Measurements from ENCODE around the gene RYR2.

RYR2 gene

DNA sequence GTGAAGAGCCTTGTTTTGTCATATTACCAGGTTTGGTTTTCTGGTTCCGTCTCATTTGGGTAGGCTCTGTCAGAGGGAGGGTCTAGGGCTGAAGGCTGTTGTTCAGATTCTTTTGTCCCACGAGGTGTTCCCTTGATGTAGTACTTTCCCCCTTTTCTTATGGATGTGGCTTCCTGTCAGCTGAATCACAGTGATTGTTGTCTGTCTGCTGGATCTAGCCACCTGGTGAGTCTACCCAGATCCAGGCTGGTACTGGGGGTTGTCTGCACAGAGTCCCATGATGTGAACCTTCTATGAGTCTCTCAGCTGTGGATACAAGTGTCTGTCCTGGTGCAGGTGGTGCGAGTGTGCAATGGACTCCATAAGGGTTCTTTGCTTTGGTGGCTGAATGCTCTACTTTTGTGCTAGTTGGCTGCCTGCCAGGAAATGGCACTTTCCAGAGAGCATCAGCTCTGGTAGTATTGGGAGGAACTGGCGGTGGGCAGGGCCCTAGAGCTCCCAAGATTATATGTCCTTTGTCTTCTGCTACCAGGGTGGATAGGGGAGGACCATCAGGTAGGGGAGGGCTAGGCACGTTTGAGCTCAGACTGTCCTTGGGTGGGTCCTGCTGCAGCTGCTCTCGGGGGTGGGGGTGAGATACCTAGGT, 246.0 kb downstream of the RYR2 start:
- TF ChIP-seq POLR2AphosphoS5 (IDR thresholded peaks at IDR 0.05; ENCODE audit: low read depth, low read length) (no peak), TAF1 (IDR thresholded peaks at IDR 0.05; ENCODE audit: borderline replicate concordance, low read depth, low read length) (no peak), POLR2A (IDR thresholded peaks at IDR 0.05; ENCODE audit: low read depth, low read length) (no peak)
- DNase-seq (ENCODE audit: insufficient read length) = no peak
- FAIRE-seq = no peak

DNA sequence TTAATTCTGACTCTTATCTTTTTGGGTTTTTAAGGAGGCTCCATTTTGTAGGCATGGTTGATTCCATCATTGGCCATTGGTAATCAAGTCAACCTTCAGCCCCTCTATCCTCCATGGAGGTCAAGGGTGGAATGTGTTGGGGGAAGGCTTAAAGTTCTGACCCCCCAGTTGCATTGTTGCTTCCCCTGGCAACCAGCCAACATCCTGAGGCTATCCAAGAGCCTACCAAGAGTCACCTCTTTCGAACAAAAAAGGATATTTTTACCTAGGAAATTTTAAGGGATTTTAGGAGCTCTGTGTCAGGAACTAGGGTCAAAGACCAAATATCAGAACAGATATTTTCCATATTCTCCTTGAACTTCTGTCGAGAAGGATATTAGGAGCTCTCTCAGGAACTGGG, 251.8 kb downstream of the RYR2 start:
- DNase-seq (ENCODE audit: insufficient read length) = no peak
- TF ChIP-seq POLR2A (IDR thresholded peaks at IDR 0.05; ENCODE audit: low read depth, low read length) (no peak), TAF1 (IDR thresholded peaks at IDR 0.05; ENCODE audit: borderline replicate concordance, low read depth, low read length) (no peak), POLR2AphosphoS5 (IDR thresholded peaks at IDR 0.05; ENCODE audit: low read depth, low read length) (no peak)
- no peak for FAIRE-seq

DNA sequence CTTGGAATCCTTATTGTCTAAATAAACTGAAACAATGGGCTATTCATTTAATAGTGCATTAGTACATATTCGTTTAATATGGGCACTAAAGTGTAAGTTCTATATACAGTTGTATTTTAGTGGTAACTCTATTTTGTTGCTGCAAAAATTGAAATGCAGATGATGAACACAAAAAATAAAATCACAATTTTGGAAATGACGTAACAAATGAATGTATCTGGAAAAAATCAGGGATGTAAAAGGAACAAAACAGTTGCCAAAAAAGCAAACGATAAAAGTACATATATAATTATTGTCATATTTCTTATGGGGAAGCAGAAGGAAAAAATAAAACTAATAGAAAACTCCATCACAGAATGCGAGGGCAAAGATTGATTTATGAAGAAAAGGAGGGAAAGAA, 254.9 kb downstream of the RYR2 start:
- FAIRE-seq (no peak), DNase-seq (ENCODE audit: insufficient read length) (no peak)
- TF ChIP-seq POLR2A (IDR thresholded peaks at IDR 0.05; ENCODE audit: low read depth, low read length) (no peak), POLR2AphosphoS5 (IDR thresholded peaks at IDR 0.05; ENCODE audit: low read depth, low read length) (no peak), TAF1 (IDR thresholded peaks at IDR 0.05; ENCODE audit: borderline replicate concordance, low read depth, low read length) (no peak)

DNA sequence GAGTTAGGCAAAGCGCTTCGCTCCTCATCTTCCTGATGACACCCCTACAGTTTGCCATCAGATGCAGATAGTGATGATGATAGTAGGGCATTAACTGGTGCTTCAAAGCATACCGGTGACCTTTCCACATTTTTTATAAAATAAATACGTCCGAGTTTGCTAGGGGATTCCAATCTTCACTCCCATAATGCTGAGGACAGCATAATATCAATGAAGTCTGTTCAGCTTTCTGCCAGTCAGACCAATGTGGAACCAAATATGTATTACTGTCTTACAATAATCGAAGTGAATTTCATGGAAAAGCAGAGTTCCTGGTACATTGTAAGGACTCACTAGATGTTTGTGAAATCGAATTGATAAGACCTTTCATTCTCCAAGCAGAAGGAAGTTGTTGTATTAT, 258.7 kb downstream of the RYR2 start:
- no peak for FAIRE-seq
- no peak for DNase-seq (ENCODE audit: insufficient read length)
- TF ChIP-seq POLR2A (IDR thresholded peaks at IDR 0.05; ENCODE audit: low read depth, low read length) (no peak), TAF1 (IDR thresholded peaks at IDR 0.05; ENCODE audit: borderline replicate concordance, low read depth, low read length) (no peak), POLR2AphosphoS5 (IDR thresholded peaks at IDR 0.05; ENCODE audit: low read depth, low read length) (no peak)

DNA sequence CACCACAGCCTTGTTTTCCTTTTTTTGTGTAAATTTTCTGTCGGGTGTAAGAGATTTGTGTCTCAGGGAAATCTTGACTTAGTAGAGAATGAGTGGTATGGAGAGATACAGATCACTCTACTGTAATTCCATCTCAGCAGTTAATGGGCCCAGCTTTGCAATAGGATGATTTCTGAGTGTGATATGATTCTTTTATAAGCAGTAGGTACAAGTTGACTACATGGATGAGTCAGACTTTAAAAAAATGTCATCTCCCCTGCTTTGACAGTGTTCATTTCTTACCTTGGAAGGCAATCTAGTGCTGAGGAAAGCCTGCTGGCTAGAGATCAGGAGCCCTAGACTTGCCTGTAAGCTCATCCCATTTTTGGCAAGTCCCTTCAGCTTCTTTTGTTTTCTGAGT, 261.9 kb downstream of the RYR2 start:
- no peak for DNase-seq (ENCODE audit: insufficient read length)
- FAIRE-seq = no peak
- TF ChIP-seq TAF1 (IDR thresholded peaks at IDR 0.05; ENCODE audit: borderline replicate concordance, low read depth, low read length) (no peak), POLR2AphosphoS5 (IDR thresholded peaks at IDR 0.05; ENCODE audit: low read depth, low read length) (no peak), POLR2A (IDR thresholded peaks at IDR 0.05; ENCODE audit: low read depth, low read length) (no peak)

DNA sequence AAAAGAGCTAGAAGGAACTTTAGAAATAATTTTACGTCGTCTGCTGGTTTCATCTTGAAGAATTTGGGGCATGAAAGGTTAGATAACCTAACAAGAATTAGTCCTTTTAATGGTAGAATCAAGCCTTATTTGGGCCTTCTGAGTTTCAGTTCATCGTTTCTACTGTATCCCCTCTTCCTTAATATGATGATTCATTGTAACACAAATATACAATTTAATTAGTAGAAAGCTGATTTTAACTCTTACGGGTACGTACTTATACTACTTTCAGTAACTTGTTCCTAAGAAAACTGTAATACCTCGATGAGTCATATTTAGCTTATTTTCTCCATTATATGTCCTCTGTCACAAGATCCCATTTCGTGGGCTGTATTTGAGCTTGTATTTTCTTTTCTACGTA, 264.7 kb downstream of the RYR2 start:
- TF ChIP-seq POLR2A (IDR thresholded peaks at IDR 0.05; ENCODE audit: low read depth, low read length) = no peak
- DNase-seq (ENCODE audit: insufficient read length) (no peak), FAIRE-seq (no peak)

DNA sequence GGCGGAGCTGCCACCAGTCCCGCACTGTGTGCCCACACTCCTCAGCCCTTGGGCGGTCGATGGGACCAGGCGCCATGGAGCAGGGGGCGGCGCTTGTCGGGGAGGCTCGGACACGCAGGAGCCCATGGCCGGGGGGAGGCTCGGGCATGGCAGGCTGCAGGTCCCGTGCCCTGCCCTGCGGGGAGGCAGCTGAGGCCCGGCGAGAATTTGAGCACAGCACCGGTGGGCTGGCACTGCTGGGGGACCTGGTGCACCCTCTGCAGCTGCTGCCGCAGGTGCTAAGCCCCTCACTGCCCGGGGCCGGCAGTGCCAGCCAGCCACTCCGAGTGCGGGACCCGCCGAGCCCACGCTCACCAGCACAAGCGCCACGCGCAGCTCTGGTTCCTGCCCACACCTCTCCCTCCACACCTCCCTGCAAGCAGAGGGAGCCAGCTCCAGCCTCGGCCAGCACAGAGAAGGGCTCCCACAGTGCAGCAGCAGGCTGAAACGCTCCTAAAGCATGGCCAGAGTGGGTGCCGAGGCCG, 267.7 kb downstream of the RYR2 start:
- DNase-seq (ENCODE audit: insufficient read length) (no peak), FAIRE-seq (no peak)
- TF ChIP-seq POLR2AphosphoS5 (IDR thresholded peaks at IDR 0.05; ENCODE audit: low read depth, low read length) = no peak
- no peak for TF ChIP-seq POLR2A (IDR thresholded peaks at IDR 0.05; ENCODE audit: low read depth, low read length)
- no peak for TF ChIP-seq TAF1 (IDR thresholded peaks at IDR 0.05; ENCODE audit: borderline replicate concordance, low read depth, low read length)

DNA sequence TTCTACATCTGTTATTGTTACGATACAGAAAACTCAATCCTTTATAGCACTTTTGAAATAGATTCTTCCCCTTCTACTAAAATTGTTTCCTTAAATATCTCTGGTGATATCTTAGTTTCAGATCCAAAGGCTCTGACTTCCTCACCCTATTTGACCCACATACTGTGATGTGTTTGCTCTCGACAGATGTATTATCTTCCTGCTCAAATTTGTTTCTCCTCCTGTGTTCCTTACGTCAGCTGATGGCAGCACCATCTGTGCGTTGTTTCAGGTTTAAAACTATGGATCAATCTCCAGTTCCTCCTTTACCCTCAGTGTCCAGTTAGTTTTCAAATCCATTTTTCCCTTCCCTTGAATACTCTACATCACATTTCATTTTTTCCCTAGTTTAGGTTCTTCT, 274.4 kb downstream of the RYR2 start:
- TF ChIP-seq POLR2AphosphoS5 (IDR thresholded peaks at IDR 0.05; ENCODE audit: low read depth, low read length) (no peak), POLR2A (IDR thresholded peaks at IDR 0.05; ENCODE audit: low read depth, low read length) (no peak), TAF1 (IDR thresholded peaks at IDR 0.05; ENCODE audit: borderline replicate concordance, low read depth, low read length) (no peak)
- no peak for DNase-seq (ENCODE audit: insufficient read length)
- FAIRE-seq = no peak

DNA sequence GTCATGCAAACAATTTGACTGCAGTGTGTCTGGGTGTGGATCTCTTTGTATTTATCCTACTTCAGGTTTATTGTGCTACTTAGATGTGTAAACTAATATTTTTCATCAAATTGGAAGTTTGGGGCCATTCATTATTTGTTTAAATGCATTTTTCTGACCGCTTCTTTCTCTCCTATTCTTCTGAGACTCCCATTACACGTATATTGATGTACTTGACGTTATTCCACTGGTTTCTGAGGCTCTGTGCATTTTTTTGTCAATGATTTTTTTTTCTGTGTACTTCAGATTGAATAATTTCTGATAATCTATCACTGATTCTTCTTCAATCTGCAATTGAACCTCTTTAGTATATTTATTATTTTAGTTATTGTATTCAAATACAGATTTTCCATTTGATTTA, 276.8 kb downstream of the RYR2 start:
- FAIRE-seq (no peak), DNase-seq (ENCODE audit: insufficient read length) (no peak)
- TF ChIP-seq POLR2AphosphoS5 (IDR thresholded peaks at IDR 0.05; ENCODE audit: low read depth, low read length) (no peak), POLR2A (IDR thresholded peaks at IDR 0.05; ENCODE audit: low read depth, low read length) (no peak), TAF1 (IDR thresholded peaks at IDR 0.05; ENCODE audit: borderline replicate concordance, low read depth, low read length) (no peak)

DNA sequence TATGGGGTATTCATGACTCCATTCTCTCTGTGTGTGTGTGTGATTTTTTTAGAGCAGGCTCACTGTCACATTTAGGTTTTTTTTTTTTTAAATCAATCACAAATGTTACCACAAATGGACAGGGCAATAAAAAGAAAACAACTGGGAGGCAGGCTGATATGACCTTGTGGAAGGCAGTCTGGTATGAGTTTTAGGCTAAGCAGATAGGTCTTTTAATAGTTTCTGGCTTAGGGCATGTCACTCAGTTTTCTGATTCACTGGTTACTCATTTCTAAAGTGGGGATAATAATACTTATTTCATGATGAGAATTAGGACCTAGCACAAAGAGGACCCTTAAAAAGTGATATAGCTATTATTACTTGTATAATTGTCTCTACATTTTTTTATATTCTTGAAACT, 278.9 kb downstream of the RYR2 start:
- no peak for DNase-seq (ENCODE audit: insufficient read length)
- TF ChIP-seq POLR2A (IDR thresholded peaks at IDR 0.05; ENCODE audit: low read depth, low read length) = no peak
- TF ChIP-seq POLR2AphosphoS5 (IDR thresholded peaks at IDR 0.05; ENCODE audit: low read depth, low read length) = no peak
- no peak for TF ChIP-seq TAF1 (IDR thresholded peaks at IDR 0.05; ENCODE audit: borderline replicate concordance, low read depth, low read length)

DNA sequence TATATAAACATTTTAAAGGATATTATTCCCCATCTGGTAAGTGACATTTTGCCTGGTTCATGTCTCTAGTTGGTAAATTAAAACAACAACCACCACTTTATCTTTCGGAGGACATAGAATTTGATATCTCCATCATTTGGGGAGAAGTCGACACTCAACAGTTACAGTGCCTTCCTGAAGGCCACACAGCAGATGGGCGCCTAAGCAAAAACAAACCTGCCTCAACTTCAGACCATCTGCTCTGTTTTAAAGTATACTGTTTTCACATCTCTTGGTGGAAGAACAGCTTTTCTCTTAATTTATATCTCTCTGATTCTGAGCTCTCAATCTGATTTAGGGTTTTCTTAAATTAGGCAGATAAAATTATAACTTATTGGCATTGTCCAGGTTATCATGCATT, 282.2 kb downstream of the RYR2 start:
- no peak for FAIRE-seq
- TF ChIP-seq TAF1 (IDR thresholded peaks at IDR 0.05; ENCODE audit: borderline replicate concordance, low read depth, low read length) = no peak
- TF ChIP-seq POLR2A (IDR thresholded peaks at IDR 0.05; ENCODE audit: low read depth, low read length) = no peak
- TF ChIP-seq POLR2AphosphoS5 (IDR thresholded peaks at IDR 0.05; ENCODE audit: low read depth, low read length) = no peak
- DNase-seq (ENCODE audit: insufficient read length) = no peak

More for the DNA sequence above, 278.9 kb downstream of the RYR2 start:
- FAIRE-seq = no peak

DNA sequence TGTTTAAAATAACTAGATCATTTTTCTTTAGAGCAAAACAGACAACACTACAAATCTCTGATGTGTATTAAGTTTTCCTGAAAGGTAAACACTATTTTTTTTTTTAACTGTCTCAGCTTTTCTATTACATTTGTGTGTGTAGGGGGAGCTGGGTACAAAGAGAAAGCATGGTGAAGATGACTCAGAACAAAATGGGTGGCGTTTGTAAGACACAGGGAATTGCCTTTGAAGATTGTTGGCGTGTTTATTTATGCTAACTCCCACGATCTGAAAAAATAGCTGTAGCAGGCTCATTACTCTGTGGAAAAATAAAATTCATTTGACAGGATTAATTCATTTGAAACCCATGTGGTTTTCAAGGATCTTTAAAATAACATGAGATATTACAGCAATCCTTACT, 285.1 kb downstream of the RYR2 start:
- TF ChIP-seq POLR2A (IDR thresholded peaks at IDR 0.05; ENCODE audit: low read depth, low read length) (no peak), POLR2AphosphoS5 (IDR thresholded peaks at IDR 0.05; ENCODE audit: low read depth, low read length) (no peak), TAF1 (IDR thresholded peaks at IDR 0.05; ENCODE audit: borderline replicate concordance, low read depth, low read length) (no peak)
- no peak for FAIRE-seq
- no peak for DNase-seq (ENCODE audit: insufficient read length)
